Peyer's patch (tissue), 4 donors: ENCODE data around the gene LIMS1.

ENCODE experiments used
- POLR2A ChIP-seq, 2 donors: fragments of 450-650 bp; IDR thresholded peaks; one replicate each; pipeline ENCODE4 v1.5.1; 2017; ENCODE audit warnings: antibody characterized with exemption in 2 of 2, mild to moderate bottlenecking in 2 of 2, moderate library complexity in 2 of 2
- TF ChIP-seq, protein P1 (sequence below), 6 experiments: fragments of 450-650 bp in 4 of 6; fragments of 200-600 bp in 2 of 6; sonication (generic) in 1 of 6; IDR thresholded peaks; one replicate each; pipeline ENCODE4 v1.5.1; 2017 to 2019; ENCODE audit warnings: antibody characterized with exemption in 6 of 6, mild to moderate bottlenecking in 3 of 6, moderate library complexity in 1 of 6

DNA sequence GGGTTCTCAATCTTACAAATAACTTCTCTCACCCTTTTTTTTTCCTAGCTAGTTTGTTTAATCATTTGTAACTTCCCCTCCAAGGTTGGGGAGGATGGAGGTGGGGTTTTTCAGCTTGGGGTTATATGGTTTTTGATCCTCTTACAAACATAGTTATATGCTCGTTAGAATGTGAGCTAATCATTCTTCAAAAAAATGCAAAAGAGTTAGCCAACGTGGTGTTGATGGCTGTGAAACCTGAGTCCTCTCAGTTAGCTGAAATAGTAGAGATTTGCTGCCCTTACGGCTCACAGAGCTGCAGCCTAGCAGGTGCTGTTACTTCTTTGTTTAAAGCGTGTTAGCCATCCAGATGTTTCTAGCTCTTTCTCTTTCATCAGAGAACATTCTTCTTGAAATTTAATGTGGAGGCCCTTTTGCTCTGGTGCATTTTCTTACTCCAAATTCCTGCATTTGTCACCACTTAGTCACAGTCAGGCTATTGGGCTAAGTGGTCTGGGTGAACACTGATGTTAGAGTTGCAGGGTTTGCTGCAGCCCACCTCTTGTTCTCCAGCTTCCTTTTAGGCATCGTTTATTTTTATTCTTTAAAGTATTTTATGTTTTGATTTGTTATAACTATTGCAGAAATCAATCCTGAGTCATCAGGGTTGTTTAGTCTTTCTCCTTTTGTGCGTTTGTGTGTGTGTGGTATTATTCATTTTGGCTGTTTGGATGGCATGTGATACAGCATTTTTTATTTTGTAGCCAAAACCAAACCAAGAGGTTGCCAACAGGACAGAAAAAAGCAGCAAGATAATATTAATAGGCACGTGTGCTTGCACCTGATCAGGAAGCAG, 41.1 kb downstream of the LIMS1 start:
- TF ChIP-seq, protein P1, sequence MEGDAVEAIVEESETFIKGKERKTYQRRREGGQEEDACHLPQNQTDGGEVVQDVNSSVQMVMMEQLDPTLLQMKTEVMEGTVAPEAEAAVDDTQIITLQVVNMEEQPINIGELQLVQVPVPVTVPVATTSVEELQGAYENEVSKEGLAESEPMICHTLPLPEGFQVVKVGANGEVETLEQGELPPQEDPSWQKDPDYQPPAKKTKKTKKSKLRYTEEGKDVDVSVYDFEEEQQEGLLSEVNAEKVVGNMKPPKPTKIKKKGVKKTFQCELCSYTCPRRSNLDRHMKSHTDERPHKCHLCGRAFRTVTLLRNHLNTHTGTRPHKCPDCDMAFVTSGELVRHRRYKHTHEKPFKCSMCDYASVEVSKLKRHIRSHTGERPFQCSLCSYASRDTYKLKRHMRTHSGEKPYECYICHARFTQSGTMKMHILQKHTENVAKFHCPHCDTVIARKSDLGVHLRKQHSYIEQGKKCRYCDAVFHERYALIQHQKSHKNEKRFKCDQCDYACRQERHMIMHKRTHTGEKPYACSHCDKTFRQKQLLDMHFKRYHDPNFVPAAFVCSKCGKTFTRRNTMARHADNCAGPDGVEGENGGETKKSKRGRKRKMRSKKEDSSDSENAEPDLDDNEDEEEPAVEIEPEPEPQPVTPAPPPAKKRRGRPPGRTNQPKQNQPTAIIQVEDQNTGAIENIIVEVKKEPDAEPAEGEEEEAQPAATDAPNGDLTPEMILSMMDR (IDR thresholded peaks at IDR 0.05): no peak
- TF ChIP-seq POLR2A (IDR thresholded peaks at IDR 0.05): no peak
